Activated B cell treated with CpG ODN at 0.5 μM for 24 hours (primary cell): ENCODE results near the gene C1orf52. TPM values are rescaled to one million over a fixed set of nuclear protein-coding genes. Genes with fewer than 3 reads are reported as not detected.
A peak's percentile ranks its signal among the peaks of the same experiment; 100 is the strongest.

ENCODE experiments used
- ATAC-seq: fragments of 200-7000 bp; cut with Tn5 transposase; one replicate; pipeline ENCODE4 v1.10.0; 2021; ENCODE audit warnings: low read depth, mild to moderate bottlenecking, moderate library complexity
- CTCF ChIA-PET: fragments of 350-600 bp; sonication (Branson Sonifier 250); formaldehyde crosslinking; loops from one replicate; lab custom pipeline; 2021; ENCODE audit warnings: antibody characterized with exemption; lab: Charles Lee
- POLR2A ChIA-PET: fragments of 350-600 bp; sonication (Branson Sonifier 250); formaldehyde crosslinking; loops from one replicate; lab custom pipeline; 2021; ENCODE audit warnings: antibody characterized with exemption; lab: Charles Lee
- DNase-seq: peaks from one replicate; pipeline ENCODE4 v3.0.0; 2022
- H3K27ac Mint-ChIP-seq: one replicate; pipeline ENCODE4 v1.8.0; 2020; ENCODE audit warnings: mixed read lengths
- H3K27me3 Mint-ChIP-seq: one replicate; pipeline ENCODE4 v1.8.0; 2021; ENCODE audit warnings: mixed read lengths
- H3K36me3 Mint-ChIP-seq: one replicate; pipeline ENCODE4 v1.8.0; 2021; ENCODE audit warnings: low read depth, mixed read lengths
- H3K4me1 Mint-ChIP-seq: one replicate; pipeline ENCODE4 v1.8.0; 2021; ENCODE audit warnings: mixed read lengths
- H3K4me3 Mint-ChIP-seq: one replicate; pipeline ENCODE4 v1.8.0; 2020; ENCODE audit warnings: mild to moderate bottlenecking, mixed read lengths
- H3K9me3 Mint-ChIP-seq: one replicate; pipeline ENCODE4 v1.8.0; 2020; ENCODE audit warnings: mixed read lengths
- intact Hi-C: fragments of 100-400 bp; cut with micrococcal nuclease; formaldehyde crosslinking; loops from one replicate; pipeline ENCODE4 v1.15.1; 2024
- total RNA-seq: library from RNA; stranded (reverse); gene quantifications from 2 replicates; pipeline ENCODE4 v1.2.3, GENCODE V29; 2022
- TF ChIP-seq, protein P1 (sequence below): fragments of 200-600 bp; IDR thresholded peaks from one replicate; pipeline ENCODE4 v1.8.0; 2022; ENCODE audit warnings: antibody characterized with exemption, mild to moderate bottlenecking

C1orf52 gene
- total RNA-seq, 1 donor from 2014 or later, result 31.4 TPM

GRCh38 chr1:85208488-85208887 is 51.0 kb downstream of the C1orf52 start:
- no peaks in the 10 kb centered on the region for H3K9me3 Mint-ChIP-seq
- H3K4me3 Mint-ChIP-seq, result no peak overlapping the region
- H3K27me3 Mint-ChIP-seq, result peaks cover 40% of the 10 kb centered on the region
- H3K4me1 Mint-ChIP-seq, result no peaks in the 10 kb centered on the region
- POLR2A ChIA-PET, result no interaction called here
- no peak for ATAC-seq
- no peaks in the 10 kb centered on the region for H3K36me3 Mint-ChIP-seq
- H3K27ac Mint-ChIP-seq, result no peak overlapping the region
- TF ChIP-seq, protein P1, sequence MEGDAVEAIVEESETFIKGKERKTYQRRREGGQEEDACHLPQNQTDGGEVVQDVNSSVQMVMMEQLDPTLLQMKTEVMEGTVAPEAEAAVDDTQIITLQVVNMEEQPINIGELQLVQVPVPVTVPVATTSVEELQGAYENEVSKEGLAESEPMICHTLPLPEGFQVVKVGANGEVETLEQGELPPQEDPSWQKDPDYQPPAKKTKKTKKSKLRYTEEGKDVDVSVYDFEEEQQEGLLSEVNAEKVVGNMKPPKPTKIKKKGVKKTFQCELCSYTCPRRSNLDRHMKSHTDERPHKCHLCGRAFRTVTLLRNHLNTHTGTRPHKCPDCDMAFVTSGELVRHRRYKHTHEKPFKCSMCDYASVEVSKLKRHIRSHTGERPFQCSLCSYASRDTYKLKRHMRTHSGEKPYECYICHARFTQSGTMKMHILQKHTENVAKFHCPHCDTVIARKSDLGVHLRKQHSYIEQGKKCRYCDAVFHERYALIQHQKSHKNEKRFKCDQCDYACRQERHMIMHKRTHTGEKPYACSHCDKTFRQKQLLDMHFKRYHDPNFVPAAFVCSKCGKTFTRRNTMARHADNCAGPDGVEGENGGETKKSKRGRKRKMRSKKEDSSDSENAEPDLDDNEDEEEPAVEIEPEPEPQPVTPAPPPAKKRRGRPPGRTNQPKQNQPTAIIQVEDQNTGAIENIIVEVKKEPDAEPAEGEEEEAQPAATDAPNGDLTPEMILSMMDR, result no peak
- no peak for DNase-seq
- intact Hi-C loops, result loop anchor here (10.0 kb wide), 1 partner anchor 366 kb away; no protein-coding TSS in a partner anchor
- CTCF ChIA-PET, result no interaction called here

GRCh38 chr1:85203573-85204171 is 55.8 kb downstream of the C1orf52 start:
- Mint-ChIP-seq H3K27me3 (peaks cover 44% of the 10 kb centered on the region), H3K9me3 (no peaks in the 10 kb centered on the region), H3K4me1 (peaks cover 14% of the 10 kb centered on the region), H3K36me3 (no peaks in the 10 kb centered on the region), H3K27ac (no peak overlapping the region), H3K4me3 (no peak overlapping the region)
- CTCF ChIA-PET, result no interaction called here
- DNase-seq (no peak), ATAC-seq (no peak)
- POLR2A ChIA-PET, result no interaction called here
- TF ChIP-seq, protein P1, result no peak
- intact Hi-C loops, result loop anchor here (5.0 to 10.0 kb wide), 3 partner anchors 141 to 371 kb away; partner anchors contain the start of gene MCOLN3

DNA sequence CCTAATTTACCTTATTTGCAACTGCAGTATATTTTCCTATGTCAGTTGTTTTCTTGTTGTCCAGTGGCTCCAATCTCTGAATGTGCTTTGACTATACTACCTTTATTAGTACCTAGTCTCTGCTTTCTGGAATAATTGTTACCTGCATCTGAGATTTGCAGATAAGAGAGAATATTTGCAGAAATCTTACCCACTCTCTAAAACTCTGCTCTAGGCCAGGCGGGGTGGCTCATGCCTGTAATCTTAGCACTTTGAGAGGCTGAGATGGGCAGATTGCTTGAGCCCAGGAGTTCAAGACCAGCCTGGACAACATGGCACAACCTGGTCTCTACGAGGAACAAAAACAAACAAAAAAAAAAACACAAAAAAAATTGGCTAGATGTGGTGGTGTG is 56.6 kb downstream of the C1orf52 start:
- peaks cover 40% of the 10 kb centered on the region for H3K27me3 Mint-ChIP-seq
- H3K4me1 Mint-ChIP-seq, result peaks cover 14% of the 10 kb centered on the region
- ATAC-seq (no peak), DNase-seq (no peak)
- POLR2A ChIA-PET, result no interaction called here
- intact Hi-C loops, result loop anchor here (5.0 to 10.0 kb wide), 3 partner anchors 141 to 372 kb away; partner anchors contain the start of gene MCOLN3
- TF ChIP-seq, protein P1, result no peak
- no peak overlapping the region for H3K4me3 Mint-ChIP-seq
- H3K9me3 Mint-ChIP-seq, result no peaks in the 10 kb centered on the region
- no peak overlapping the region for H3K27ac Mint-ChIP-seq
- H3K36me3 Mint-ChIP-seq, result no peaks in the 10 kb centered on the region
- CTCF ChIA-PET, result interaction anchor here (0.7 to 1.1 kb wide), 2 partner anchors 52 to 57 kb away, joined by 3 read pairs; partner anchors contain the start of gene C1orf52

- Mint-ChIP-seq H3K4me1 (peaks cover 14% of the 10 kb centered on the region), H3K27me3 (peaks cover 36% of the 10 kb centered on the region), H3K9me3 (no peaks in the 10 kb centered on the region), H3K4me3 (peak overlapping the region; percentile 92), H3K36me3 (no peaks in the 10 kb centered on the region), H3K27ac (peak overlapping the region; percentile 79)
- ChIA-PET CTCF (interaction anchor here (0.7 to 1.1 kb wide), 2 partner anchors 53 to 58 kb away, joined by 3 read pairs; partner anchors contain the start of gene C1orf52), POLR2A (no interaction called here)
- ATAC-seq (peak; percentile 1), DNase-seq (no peak)
- TF ChIP-seq, protein P1, result no peak
- intact Hi-C loops, result loop anchor here (5.0 to 10.0 kb wide), 3 partner anchors 140 to 373 kb away; partner anchors contain the start of gene MCOLN3
These were observed 57.2 kb downstream of the C1orf52 start for GRCh38 chr1:85202092-85202863.
